HCT116 (cell line): ENCODE data around the gene LY6G6D. TPM values are rescaled to one million over a fixed set of nuclear protein-coding genes. Genes with fewer than 3 reads are reported as not detected.
A peak's percentile ranks its signal among the peaks of the same experiment; 100 is the strongest.

Source experiments
- ATAC-seq: fragments of 200-7000 bp; cut with Tn5 transposase; 2 replicates; pipeline ENCODE4 v1.9.1; 2020; ENCODE audit warnings: mild to moderate bottlenecking, moderate library complexity
- BruUV-seq: library from RNA; stranded (reverse); fragments of 400-500 nt; replicated peaks from 2 replicates; lab custom pipeline; 2021; lab: Mats Ljungman, UMichigan
- CTCF ChIA-PET: fragments of 300-600 bp; sonication (Branson Sonifier 250); formaldehyde crosslinking; loops from one replicate; lab custom pipeline; 2021; ENCODE audit warnings: antibody characterized with exemption; lab: Charles Lee
- POLR2A ChIA-PET: fragments of 300-600, 350-600 bp; sonication (Branson Sonifier 250); formaldehyde crosslinking; loops from one replicate; lab custom pipeline; 2021; ENCODE audit warnings: antibody characterized with exemption; lab: Charles Lee
- RAD21 ChIA-PET, 2 experiments: fragments of 300-600 bp; sonication (Branson Sonifier 250); formaldehyde crosslinking; loops; one replicate each; lab custom pipeline; 2023; ENCODE audit warnings: low total read pairs in 2 of 2; ENCODE audit not compliant: uncharacterized antibody in 2 of 2, unreplicated experiment in 2 of 2, low non-redundant PET in 1 of 2; lab: Charles Lee
- DNase-seq: peaks from one replicate; pipeline ENCODE4 v3.0.0-alpha.2; 2010; ENCODE audit warnings: low read depth, low spot score
- H2AFZ ChIP-seq: fragments of 200-600 bp; shearing (Covaris generic), sonication (generic); 2 replicates; pipeline ENCODE4 v1.6.1; 2017; ENCODE audit warnings: low read depth, mixed run types, mixed read lengths, antibody characterized with exemption, low read length; ENCODE audit not compliant: poor library complexity, severe bottlenecking
- H3K27ac ChIP-seq: 2 replicates; pipeline ENCODE4 v1.5.1; 2012; ENCODE audit warnings: low read depth, low read length
- H3K27me3 ChIP-seq: fragments of 200-600 bp; sonication (generic); 2 replicates; pipeline ENCODE4 v1.6.1; 2016; ENCODE audit warnings: mixed run types, low read length, mixed read lengths; ENCODE audit not compliant: insufficient read depth
- H3K36me3 ChIP-seq, 2 experiments: fragments of 200-500 bp in 1 of 2; fragments of 200-600 bp in 1 of 2; sonication (Bioruptor generic) in 1 of 2; sonication (generic) in 1 of 2; 2 replicates each; pipeline versions ENCODE4 v1.5.1 to v1.6.1; 2014 to 2016; ENCODE audit warnings: low read length in 2 of 2, inconsistent platforms in 1 of 2, mixed read lengths in 1 of 2, mixed run types in 1 of 2; ENCODE audit not compliant: insufficient read depth in 2 of 2, control insufficient read depth in 1 of 2
- H3K4me1 ChIP-seq, 2 experiments: fragments of 200-600 bp in 1 of 2; sonication (generic) in 1 of 2; 2 replicates each; pipeline versions ENCODE4 v1.5.1 to v1.6.1; 2012 to 2017; ENCODE audit warnings: low read length in 2 of 2, inconsistent platforms in 1 of 2, mild to moderate bottlenecking in 1 of 2, mixed read lengths in 1 of 2, mixed run types in 1 of 2, moderate library complexity in 1 of 2; ENCODE audit not compliant: insufficient read depth in 2 of 2, control insufficient read depth in 1 of 2
- H3K4me2 ChIP-seq: fragments of 200-600 bp; sonication (generic); 2 replicates; pipeline ENCODE4 v1.6.1; 2017; ENCODE audit warnings: mixed run types, low read length, mixed read lengths
- H3K4me3 ChIP-seq, 2 experiments: fragments of 200-600 bp in 1 of 2; sonication (generic) in 1 of 2; replicated peaks in 1 of 2; 2 replicates each; pipeline ENCODE4 v1.5.1; 2011 to 2016; ENCODE audit warnings: low read length in 2 of 2, control low read depth in 1 of 2, low read depth in 1 of 2, mild to moderate bottlenecking in 1 of 2, mixed read lengths in 1 of 2, mixed run types in 1 of 2
- H3K79me2 ChIP-seq: fragments of 200-600 bp; sonication (generic); 2 replicates; pipeline ENCODE4 v1.6.1; 2017; ENCODE audit warnings: mild to moderate bottlenecking, mixed run types, low read length, moderate library complexity, mixed read lengths; ENCODE audit not compliant: insufficient read depth
- H3K9ac ChIP-seq: fragments of 200-600 bp; sonication (generic); 2 replicates; pipeline ENCODE4 v1.6.1; 2016; ENCODE audit warnings: low read length, mixed read lengths
- H3K9me2 ChIP-seq: fragments of 200-600 bp; sonication (generic), shearing (Covaris generic); 2 replicates; pipeline ENCODE4 v1.6.1; 2017; ENCODE audit warnings: mixed run types, mild to moderate bottlenecking, moderate library complexity; ENCODE audit not compliant: insufficient read depth
- H3K9me3 ChIP-seq, 2 experiments: fragments of 200-500 bp in 1 of 2; fragments of 200-600 bp in 1 of 2; sonication (Bioruptor generic) in 1 of 2; sonication (generic) in 1 of 2; 2 replicates each; pipeline ENCODE4 v1.6.1; 2014 to 2017; ENCODE audit warnings: low read length in 2 of 2, mixed read lengths in 2 of 2, inconsistent platforms in 1 of 2, low read depth in 1 of 2, mild to moderate bottlenecking in 1 of 2, mixed run types in 1 of 2, moderate library complexity in 1 of 2; ENCODE audit not compliant: control insufficient read depth in 1 of 2, insufficient read depth in 1 of 2
- H4K20me1 ChIP-seq: fragments of 200-600 bp; sonication (generic), shearing (Covaris generic); 2 replicates; pipeline ENCODE4 v1.6.1; 2017; ENCODE audit warnings: mixed run types, mild to moderate bottlenecking, moderate library complexity; ENCODE audit not compliant: insufficient read depth
- ATF3 ChIP-seq: IDR thresholded peaks from 2 replicates; pipeline ENCODE4 v1.6.1; 2012
- CEBPB ChIP-seq: IDR thresholded peaks from 2 replicates; pipeline ENCODE4 v1.6.1; 2012; ENCODE audit warnings: low read depth
- EGR1 ChIP-seq: IDR thresholded peaks from 2 replicates; pipeline ENCODE4 v1.6.1; 2012; ENCODE audit warnings: low read depth
- ELF1 ChIP-seq: IDR thresholded peaks from 2 replicates; pipeline ENCODE4 v1.6.1; 2012; ENCODE audit warnings: low read depth, borderline replicate concordance
- EZH2 ChIP-seq: fragments of 200-600 bp; sonication (generic); IDR thresholded peaks from 2 replicates; pipeline ENCODE4 v1.6.1; 2017; ENCODE audit warnings: antibody characterized with exemption, mixed run types
- EZH2phosphoT487 ChIP-seq: fragments of 200-600 bp; IDR thresholded peaks from 2 replicates; pipeline ENCODE4 v1.6.1; 2018; ENCODE audit warnings: antibody characterized with exemption, borderline replicate concordance
- FOSL1 ChIP-seq: IDR thresholded peaks from 2 replicates; pipeline ENCODE4 v1.6.1; 2012; ENCODE audit warnings: low read depth
- POLR2AphosphoS5 ChIP-seq: IDR thresholded peaks from 2 replicates; pipeline ENCODE4 v1.6.1; 2011; ENCODE audit warnings: mild to moderate bottlenecking, low read depth, low read length, moderate library complexity
- REST ChIP-seq: IDR thresholded peaks from 2 replicates; pipeline ENCODE4 v1.6.1; 2012; ENCODE audit warnings: low read depth
- YY1 ChIP-seq: IDR thresholded peaks from 2 replicates; pipeline ENCODE4 v1.6.1; 2011; ENCODE audit warnings: low read length, low read depth, moderate library complexity, mild to moderate bottlenecking; ENCODE audit not compliant: insufficient replicate concordance; ENCODE audit errors: extremely low read depth
- ZNF274 ChIP-seq: fragments of 200-500 bp; sonication (Bioruptor generic); IDR thresholded peaks from 2 replicates; pipeline ENCODE4 v1.6.1; 2014; ENCODE audit warnings: mild to moderate bottlenecking, low read depth, low read length, inconsistent platforms
- intact Hi-C: fragments of 100-400 bp; cut with micrococcal nuclease; formaldehyde crosslinking; loops from 2 replicates; pipeline ENCODE4 v1.10.0; 2022
- total RNA-seq: library from RNA; stranded (reverse); gene quantifications from one replicate; pipeline ENCODE4 v1.2.1, GENCODE V29; 2021; ENCODE audit not compliant: unreplicated experiment

Gene LY6G6D
- total RNA-seq, 1 experiment from 2014 or later = not detected

GRCh38 chr6:31713991-31714684 is 1.0 kb upstream of the LY6G6D start:
- Histone ChIP-seq H2AFZ (peak overlapping the region; percentile 79), H3K27ac (no peak overlapping the region), H3K4me1 (peaks cover 34 to 45% of the 10 kb centered on the region in 2 experiments), H3K36me3 (no peaks in the 10 kb centered on the region), H3K4me2 (peak overlapping the region; percentile 67), H3K9ac (peak overlapping the region; percentile 28), H3K27me3 (no peaks in the 10 kb centered on the region), H4K20me1 (no peaks in the 10 kb centered on the region), H3K4me3 (0 out of 4 replicates have a peak overlapping the region, but pooled peaks of 1 of the 2 experiments have one; percentile 15), H3K9me3 (no peaks in the 10 kb centered on the region), H3K9me2 (no peaks in the 10 kb centered on the region), H3K79me2 (no peaks in the 10 kb centered on the region)
- TF ChIP-seq FOSL1 = no peak
- no peak for TF ChIP-seq ZNF274
- no peak for TF ChIP-seq REST
- no peak for TF ChIP-seq CEBPB
- TF ChIP-seq YY1 = no peak
- no peak for TF ChIP-seq EZH2phosphoT487
- no peak for TF ChIP-seq POLR2AphosphoS5
- no peak for TF ChIP-seq EGR1
- no peak for TF ChIP-seq EZH2
- no peak for TF ChIP-seq ATF3
- TF ChIP-seq ELF1 = no peak
- no TSS peak for BruUV-seq
- CTCF ChIA-PET = no interaction called here
- POLR2A ChIA-PET = interaction anchor here (1.0 to 1.2 kb wide), 2 partner anchors 10 to 113 kb away, joined by 5 read pairs; partner anchors contain the start of genes ABHD16A and HSPA1B
- DNase-seq (no peak), ATAC-seq (peak; percentile 6; the same call in 1 of the 2 replicates)
- intact Hi-C loops = no loop called here
- RAD21 ChIA-PET = no interaction called here
